Mesodermal cell (in vitro differentiated cells): ENCODE data around the gene MEF2C.

Source experiments
- H3K27ac ChIP-seq: 2 replicates; pipeline ENCODE4 v1.7.0; 2013; ENCODE audit warnings: mild to moderate bottlenecking, low read depth, low read length, moderate library complexity; ENCODE audit not compliant: severe bottlenecking
- H3K36me3 ChIP-seq: 2 replicates; pipeline ENCODE4 v1.7.1; 2013; ENCODE audit warnings: mild to moderate bottlenecking, low read length, moderate library complexity; ENCODE audit not compliant: control insufficient read depth, insufficient read depth
- H3K4me1 ChIP-seq: one replicate; pipeline ENCODE4 v1.7.1; 2013; ENCODE audit warnings: mild to moderate bottlenecking, low read length; ENCODE audit not compliant: insufficient read depth, control insufficient read depth, poor library complexity, severe bottlenecking
- H3K4me3 ChIP-seq: 2 replicates; pipeline ENCODE4 v1.7.0; 2013; ENCODE audit warnings: low read length, control low read depth, mild to moderate bottlenecking; ENCODE audit not compliant: insufficient read depth, poor library complexity, severe bottlenecking; ENCODE audit errors: extremely low read depth
- H3K9me3 ChIP-seq: 2 replicates; pipeline ENCODE4 v1.7.1; 2013; ENCODE audit warnings: mild to moderate bottlenecking, low read length, moderate library complexity; ENCODE audit not compliant: control insufficient read depth
- WGBS, 2 experiments: methylation state at CpG; one replicate each; pipeline ENCODE4 v1.1.5; 2013; ENCODE audit warnings: missing lambda C conversion rate in 2 of 2; ENCODE audit not compliant: insufficient coverage in 2 of 2; 5-methylcytosine and 5-hydroxymethylcytosine counted together

The MEF2C gene

DNA sequence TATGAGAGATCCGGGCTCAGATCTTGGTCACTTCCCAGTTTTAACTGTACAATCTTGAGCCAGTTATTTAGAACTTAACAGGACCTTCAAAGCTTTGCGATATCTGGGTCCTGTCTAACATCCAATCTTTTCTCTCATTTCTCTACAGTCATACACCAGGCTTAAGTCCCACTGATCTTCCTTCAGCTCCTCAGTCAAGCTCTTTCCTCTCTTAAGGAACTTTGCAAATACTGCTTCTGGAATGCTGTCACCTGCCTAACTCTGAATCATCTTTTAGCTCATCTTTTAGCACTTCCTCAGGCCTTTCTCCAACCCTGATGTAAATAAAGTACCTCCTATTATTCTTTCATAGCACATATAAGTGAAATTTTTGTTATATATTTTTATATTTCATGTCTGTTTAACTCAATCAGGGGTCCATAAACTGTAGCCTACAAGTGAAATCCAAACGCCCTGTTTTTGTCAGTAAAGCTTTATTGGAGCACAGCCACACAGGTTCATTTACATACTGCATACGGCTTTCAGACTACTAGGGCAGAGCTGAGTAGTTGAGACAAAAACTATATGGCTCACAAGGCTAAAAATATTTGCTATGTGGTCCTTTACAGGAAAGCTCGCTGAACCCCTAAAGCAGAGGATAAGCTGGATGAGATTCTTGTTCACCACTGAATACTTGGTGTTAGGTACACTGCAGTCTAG, 63.5 kb downstream of the MEF2C start:
- peaks cover 17% of the 10 kb centered on the region for H3K4me1 ChIP-seq
- peaks cover 16% of the 10 kb centered on the region for H3K36me3 ChIP-seq
- H3K27ac ChIP-seq: no peak overlapping the region
- no peak overlapping the region for H3K4me3 ChIP-seq
- H3K9me3 ChIP-seq: no peaks in the 10 kb centered on the region
- WGBS, 2 experiments: 75 to 92% methylated on average over 3 of the region's 5 CpGs

DNA sequence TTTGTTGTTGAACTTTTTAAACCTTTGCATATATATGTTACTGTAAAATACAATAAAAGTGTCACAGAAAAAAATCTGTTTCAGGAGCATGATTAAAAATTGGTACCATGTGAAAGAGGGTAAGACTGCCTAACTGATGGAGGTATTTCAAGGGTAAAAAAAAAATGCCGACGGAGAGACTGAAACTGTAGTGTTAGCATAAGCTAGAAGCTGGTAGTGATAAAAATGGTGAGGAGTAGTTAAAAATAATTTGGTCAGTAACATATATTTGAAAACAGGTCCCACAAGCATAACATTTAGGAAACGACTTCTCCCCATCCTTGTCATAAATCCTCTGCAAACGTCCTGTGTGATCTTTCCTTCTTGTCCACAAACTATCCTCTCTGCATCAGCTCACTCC, 64.7 kb downstream of the MEF2C start:
- Histone ChIP-seq H3K4me1 (peaks cover 26% of the 10 kb centered on the region), H3K9me3 (no peaks in the 10 kb centered on the region), H3K36me3 (peaks cover 20% of the 10 kb centered on the region), H3K27ac (no peak overlapping the region), H3K4me3 (no peak overlapping the region)
- WGBS, 2 experiments: 80 to 97% methylated on average over 2 to 4 of the region's 4 CpGs

- Histone ChIP-seq H3K27ac (no peak overlapping the region), H3K4me1 (peaks cover 26% of the 10 kb centered on the region), H3K36me3 (peaks cover 7% of the 10 kb centered on the region), H3K4me3 (no peak overlapping the region), H3K9me3 (no peaks in the 10 kb centered on the region)
- WGBS, 2 experiments: no CpG with 5 or more reads among the region's 2 CpGs
Observed at GRCh38 chr5:88816195-88816594, 66.8 kb downstream of the MEF2C start.

DNA sequence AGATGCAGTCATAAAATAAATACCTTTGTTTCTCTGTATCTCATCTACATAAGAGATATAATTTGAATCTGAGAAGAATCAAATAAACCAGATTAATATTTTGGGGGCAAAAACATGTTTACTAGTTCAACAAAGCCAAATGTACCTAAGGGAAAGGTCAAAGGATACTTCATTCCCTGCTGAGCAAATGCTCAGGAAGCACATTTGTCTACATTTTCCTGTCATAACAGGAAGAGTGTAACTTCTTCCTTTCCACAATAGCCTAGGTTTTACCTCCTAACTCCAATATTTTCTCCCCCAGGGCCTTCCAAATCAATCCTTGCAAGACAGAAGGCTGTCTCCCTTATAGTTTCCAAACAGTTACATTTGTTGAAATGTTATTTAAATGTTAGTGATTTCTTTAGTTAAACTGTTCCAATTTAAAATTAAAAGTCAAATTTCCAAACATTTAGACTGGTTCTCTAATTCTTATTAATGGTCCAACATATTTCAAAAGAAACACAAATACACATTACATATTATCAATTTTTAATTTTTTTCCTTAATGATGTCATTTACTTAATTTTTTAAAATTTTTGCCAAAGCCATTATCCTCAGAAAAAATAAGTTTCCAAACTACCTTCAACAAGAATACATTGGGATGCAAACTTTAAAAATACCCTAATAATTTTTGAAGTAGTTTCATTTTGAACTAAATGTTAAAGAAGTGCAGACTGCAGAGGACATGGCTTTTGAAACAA, 67.8 kb downstream of the MEF2C start:
- peak overlapping the region; percentile 80 for H3K27ac ChIP-seq
- peaks cover 26% of the 10 kb centered on the region for H3K4me1 ChIP-seq
- H3K36me3 ChIP-seq: peaks cover 5% of the 10 kb centered on the region
- H3K4me3 ChIP-seq: no peak overlapping the region
- H3K9me3 ChIP-seq: no peaks in the 10 kb centered on the region

DNA sequence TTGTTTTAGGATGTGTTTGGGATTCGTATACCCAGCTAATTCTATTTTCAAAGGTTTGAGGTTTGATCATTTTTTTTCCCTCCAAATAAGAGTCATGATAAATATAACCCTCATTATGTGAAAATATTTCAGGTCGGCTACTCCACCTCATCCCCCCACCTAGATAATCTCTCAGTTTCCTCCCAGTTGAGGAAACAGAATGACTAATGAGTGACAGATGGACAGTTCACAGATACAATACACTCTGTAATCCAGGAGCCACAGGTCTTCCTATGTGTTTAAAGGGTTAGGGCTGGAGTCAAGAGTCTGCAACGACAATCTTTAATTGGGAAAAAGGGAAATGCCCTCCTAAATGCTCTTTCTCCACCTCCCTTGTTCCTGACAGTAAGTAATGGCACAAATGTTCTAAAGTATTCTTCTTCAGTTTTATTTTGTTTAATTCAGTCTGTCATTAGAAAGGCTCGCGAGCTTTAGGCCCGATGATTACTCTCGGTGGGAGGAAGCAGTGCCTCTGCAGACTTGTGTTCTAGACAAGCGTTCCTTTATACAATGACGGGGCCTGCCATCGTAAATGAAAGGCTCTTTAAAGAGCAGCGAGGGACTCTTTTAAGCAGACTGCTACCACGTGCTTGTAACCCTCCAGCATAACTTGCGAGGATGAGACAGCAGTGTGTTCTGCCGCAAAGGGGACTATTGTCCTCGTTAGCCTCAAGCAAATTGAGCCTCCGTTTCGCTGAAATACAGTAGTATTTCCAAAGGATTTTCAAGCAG, 69.0 kb downstream of the MEF2C start:
- WGBS, 2 experiments: 69 to 78% methylated on average over 11 to 15 of the region's 17 CpGs
- no peaks in the 10 kb centered on the region for H3K9me3 ChIP-seq
- H3K27ac ChIP-seq: peak overlapping the region; percentile 80
- peaks cover 21% of the 10 kb centered on the region for H3K4me1 ChIP-seq
- H3K4me3 ChIP-seq: no peak overlapping the region
- peaks cover 5% of the 10 kb centered on the region for H3K36me3 ChIP-seq

DNA sequence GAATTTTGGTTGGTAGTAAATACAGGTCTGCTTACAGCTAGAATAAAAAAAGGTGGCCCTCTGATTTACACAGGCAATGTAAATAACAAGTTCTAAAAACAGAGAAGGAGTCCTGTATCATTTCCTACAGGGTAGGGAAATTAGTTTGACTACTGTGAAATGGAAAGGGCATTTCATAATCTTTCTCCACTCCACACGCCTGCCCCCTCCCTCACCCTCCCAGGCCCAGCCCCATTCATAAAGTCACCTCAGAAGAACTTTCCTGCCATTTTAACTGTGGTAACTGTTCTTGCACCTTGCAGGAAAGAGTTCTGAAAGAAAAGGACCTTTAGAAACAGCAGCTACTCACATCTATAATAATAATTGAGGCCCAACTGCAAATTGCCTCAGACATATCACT, 69.7 kb downstream of the MEF2C start:
- Histone ChIP-seq H3K27ac (peak overlapping the region; percentile 80), H3K4me3 (no peak overlapping the region), H3K4me1 (peaks cover 19% of the 10 kb centered on the region), H3K36me3 (peaks cover 5% of the 10 kb centered on the region), H3K9me3 (no peaks in the 10 kb centered on the region)
- no CpG with 5 or more reads among the region's 1 CpG for WGBS, 2 experiments

- no peak overlapping the region for H3K27ac ChIP-seq
- peaks cover 13% of the 10 kb centered on the region for H3K36me3 ChIP-seq
- no peak overlapping the region for H3K4me3 ChIP-seq
- no peaks in the 10 kb centered on the region for H3K4me1 ChIP-seq
- peaks cover 2% of the 10 kb centered on the region for H3K9me3 ChIP-seq
- WGBS, 2 experiments: no CpG with 5 or more reads among the region's 2 CpGs
Observed at GRCh38 chr5:88808153-88808552, 74.8 kb downstream of the MEF2C start.

DNA sequence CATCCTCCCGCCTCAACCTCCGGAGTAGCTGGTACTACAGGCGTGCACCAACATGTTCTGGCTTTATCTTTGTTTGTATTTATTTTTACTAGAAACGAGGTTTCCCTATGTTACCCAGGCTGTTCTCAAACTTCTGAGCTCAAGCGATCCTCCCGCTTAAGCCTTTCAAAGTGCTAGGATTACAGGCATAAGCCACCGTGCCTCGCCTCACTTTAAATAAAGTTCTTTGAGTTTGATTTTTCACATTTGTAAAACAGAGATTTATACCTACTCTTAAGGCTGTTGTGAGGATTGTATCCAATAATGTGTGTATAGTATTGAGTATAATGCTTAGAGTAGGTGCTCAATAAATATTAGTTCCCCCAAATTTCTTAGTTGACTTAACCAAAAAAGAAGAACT, 75.7 kb downstream of the MEF2C start:
- H3K9me3 ChIP-seq: peaks cover 2% of the 10 kb centered on the region
- no peak overlapping the region for H3K4me3 ChIP-seq
- peaks cover 19% of the 10 kb centered on the region for H3K36me3 ChIP-seq
- 60 to 81% methylated on average over 1 to 3 of the region's 8 CpGs for WGBS, 2 experiments
- H3K27ac ChIP-seq: no peak overlapping the region
- no peaks in the 10 kb centered on the region for H3K4me1 ChIP-seq

DNA sequence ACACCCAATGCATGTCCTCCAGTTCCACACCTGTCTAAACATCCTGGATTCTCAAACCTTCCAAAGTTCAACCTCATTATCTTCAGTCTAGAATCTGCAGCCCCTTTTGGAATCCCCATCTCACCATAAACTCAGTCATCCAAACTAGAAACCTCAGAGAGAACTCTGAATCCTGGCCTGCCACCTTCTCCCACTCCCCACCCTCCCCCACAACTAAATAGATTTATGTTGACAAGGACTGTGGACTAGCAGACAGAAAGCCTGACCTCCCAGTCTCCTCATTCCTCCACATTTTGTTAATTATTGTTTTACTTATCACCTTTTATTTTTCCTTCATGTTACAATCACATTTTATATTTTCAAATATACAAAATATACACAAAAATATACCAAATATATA, 76.6 kb downstream of the MEF2C start:
- Histone ChIP-seq H3K9me3 (peaks cover 2% of the 10 kb centered on the region), H3K36me3 (peaks cover 29% of the 10 kb centered on the region), H3K4me1 (no peaks in the 10 kb centered on the region), H3K4me3 (no peak overlapping the region), H3K27ac (no peak overlapping the region)

DNA sequence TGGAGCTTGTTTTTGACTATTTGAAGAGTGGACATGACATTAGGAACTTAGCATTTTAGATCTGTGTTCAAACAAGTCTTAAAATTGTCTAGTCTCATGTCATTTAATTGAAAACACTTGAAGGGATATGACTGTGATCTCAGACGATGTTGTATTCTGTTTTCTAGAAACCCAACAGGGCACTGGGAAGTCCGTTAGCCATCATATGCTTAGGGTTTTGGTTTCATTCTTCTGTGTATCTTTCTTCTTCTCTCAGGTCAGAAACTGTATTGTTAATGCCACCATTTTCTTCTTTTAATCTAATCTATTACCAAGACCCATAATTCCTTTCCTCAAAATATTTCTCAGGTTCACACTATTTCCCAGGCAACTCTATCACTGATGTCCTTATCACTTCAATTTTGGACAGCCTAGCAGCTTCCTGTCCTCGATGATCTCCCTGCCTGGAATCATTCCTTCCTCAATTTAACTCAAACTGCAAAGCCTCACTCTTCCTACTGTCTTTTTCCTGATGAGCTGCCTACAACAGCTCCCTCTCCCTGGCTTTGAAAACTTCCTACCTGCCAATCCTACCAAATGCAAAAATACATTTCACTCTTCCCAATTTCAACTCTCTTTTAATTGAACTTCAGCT, 77.7 kb downstream of the MEF2C start:
- Histone ChIP-seq H3K27ac (no peak overlapping the region), H3K36me3 (peaks cover 38% of the 10 kb centered on the region), H3K4me3 (no peak overlapping the region), H3K9me3 (peaks cover 2% of the 10 kb centered on the region), H3K4me1 (no peaks in the 10 kb centered on the region)
- WGBS, 2 experiments: 89 to 97% methylated on average over 2 to 3 of the region's 3 CpGs
